Smooth muscle cell (in vitro differentiated cells): ENCODE data around the gene CACNA1B. TPM values are rescaled to one million over a fixed set of nuclear protein-coding genes. Genes with fewer than 3 reads are reported as not detected.

Experiments used
- DNase-seq: peaks from one replicate; lab custom pipeline; 2025; ENCODE audit not compliant: unreplicated experiment; lab: John Stamatoyannopoulos, UW
- H2AFZ ChIP-seq: fragments of 200-600 bp; sonication (generic); 2 replicates; pipeline ENCODE4 v1.6.0; 2016; ENCODE audit warnings: antibody characterized with exemption, low read depth, mild to moderate bottlenecking
- H3F3A ChIP-seq: fragments of 200-600 bp; sonication (generic); 2 replicates; pipeline ENCODE4 v1.6.0; 2017; ENCODE audit warnings: antibody characterized with exemption, low read depth
- H3K27ac ChIP-seq: fragments of 200-600 bp; sonication (generic); 2 replicates; pipeline ENCODE4 v1.5.1; 2016; ENCODE audit warnings: low read depth, mild to moderate bottlenecking
- H3K27me3 ChIP-seq: fragments of 200-600 bp; sonication (generic); 2 replicates; pipeline ENCODE4 v1.6.1; 2016; ENCODE audit warnings: low read depth, mild to moderate bottlenecking
- H3K36me3 ChIP-seq: fragments of 200-600 bp; sonication (generic); 2 replicates; pipeline ENCODE4 v1.5.1; 2016; ENCODE audit warnings: low read depth
- H3K4me1 ChIP-seq: fragments of 200-600 bp; sonication (generic); 2 replicates; pipeline ENCODE4 v1.5.1; 2016; ENCODE audit warnings: low read depth
- H3K4me2 ChIP-seq: fragments of 200-600 bp; sonication (generic); 2 replicates; pipeline ENCODE4 v1.6.0; 2016; ENCODE audit warnings: mild to moderate bottlenecking
- H3K4me3 ChIP-seq: fragments of 200-600 bp; sonication (generic); 2 replicates; pipeline ENCODE4 v1.5.1; 2016; ENCODE audit warnings: mild to moderate bottlenecking
- H3K79me2 ChIP-seq: fragments of 200-600 bp; sonication (generic); 2 replicates; pipeline ENCODE4 v1.6.0; 2016; ENCODE audit warnings: low read depth, mild to moderate bottlenecking
- H3K9ac ChIP-seq: fragments of 200-600 bp; sonication (generic); 2 replicates; pipeline ENCODE4 v1.6.0; 2016; ENCODE audit warnings: low read depth
- H3K9me3 ChIP-seq: fragments of 200-600 bp; sonication (generic); replicated peaks from 2 replicates; pipeline ENCODE4 v1.5.1; 2016; ENCODE audit warnings: low read depth
- H4K20me1 ChIP-seq: fragments of 200-600 bp; sonication (generic); 2 replicates; pipeline ENCODE4 v1.6.0; 2016; ENCODE audit warnings: low read depth
- WGBS: methylation state at CpG from one replicate; pipeline ENCODE4 v1.1.7; 2016; ENCODE audit warnings: low lambda C conversion rate; 5-methylcytosine and 5-hydroxymethylcytosine counted together
- polyA plus RNA-seq: library from polyadenylated mRNA; unstranded; fragments of >200 nt; fragmentation: Nextera tagmentation; extraction: Ambion mirVana; gene quantifications from 2 replicates; pipeline ENCODE4 v1.2.1, GENCODE V29; 2016
- total RNA-seq: library from RNA; depleted of rRNA; stranded (reverse); fragments of >200 nt; gene quantifications from 2 replicates; pipeline ENCODE4 v1.2.3, GENCODE V29; 2014
- TF ChIP-seq, protein P1 (sequence below): fragments of 200-600 bp; sonication (generic); IDR thresholded peaks from 2 replicates; pipeline ENCODE4 v1.5.1; 2017; ENCODE audit warnings: borderline replicate concordance, mild to moderate bottlenecking, antibody characterized with exemption; ENCODE audit not compliant: insufficient read depth, poor library complexity, severe bottlenecking

CACNA1B gene
- total and polyA plus RNA-seq, 2 experiments from 2014 or later: 0.09 to 0.23 TPM

DNA sequence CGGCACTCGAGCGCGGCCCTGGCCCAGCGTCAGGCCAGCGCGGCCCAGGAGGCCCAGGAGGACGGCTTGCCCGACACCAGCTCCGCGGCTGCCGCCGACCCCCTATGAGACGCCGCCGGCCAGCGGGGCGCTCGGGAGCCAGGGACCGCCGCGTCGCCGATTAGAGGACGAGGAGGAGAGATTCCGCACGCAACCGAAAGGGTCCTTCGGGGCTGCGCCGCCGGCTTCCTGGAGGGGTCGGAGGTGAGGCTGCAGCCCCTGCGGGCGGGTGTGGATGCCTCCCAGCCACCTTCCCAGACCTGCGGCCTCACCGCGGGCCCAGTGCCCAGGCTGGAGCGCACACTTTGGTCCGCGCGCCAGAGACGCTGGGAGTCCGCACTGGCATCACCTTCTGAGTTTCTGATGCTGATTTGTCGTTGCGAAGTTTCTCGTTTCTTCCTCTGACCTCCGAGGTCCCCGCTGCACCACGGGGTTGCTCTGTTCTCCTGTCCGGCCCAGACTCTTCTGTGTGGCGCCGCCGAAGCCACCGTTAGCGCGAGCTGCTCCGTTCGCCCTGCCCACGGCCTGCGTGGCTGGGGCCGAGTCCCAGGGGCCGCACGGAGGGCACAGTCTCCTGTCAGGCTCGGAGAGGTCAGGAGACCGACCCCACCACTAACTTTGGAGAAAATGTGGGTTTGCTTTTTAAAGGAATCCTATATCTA, 42.6 kb upstream of the CACNA1B start:
- no peaks in the 10 kb centered on the region for H3K9me3 ChIP-seq
- H3K27me3 ChIP-seq: no peaks in the 10 kb centered on the region
- peaks cover 42% of the 10 kb centered on the region for H4K20me1 ChIP-seq
- no peaks in the 10 kb centered on the region for H3F3A ChIP-seq
- H3K4me1 ChIP-seq: no peaks in the 10 kb centered on the region
- no peak overlapping the region for H3K27ac ChIP-seq
- H2AFZ ChIP-seq: no peak overlapping the region
- H3K36me3 ChIP-seq: peaks cover 10% of the 10 kb centered on the region
- no peak overlapping the region for H3K4me3 ChIP-seq
- H3K4me2 ChIP-seq: no peak overlapping the region
- no peak for DNase-seq
- H3K9ac ChIP-seq: no peak overlapping the region
- 98% methylated on average over 66 of the region's 66 CpGs for WGBS
- no peaks in the 10 kb centered on the region for H3K79me2 ChIP-seq
- TF ChIP-seq, protein P1, sequence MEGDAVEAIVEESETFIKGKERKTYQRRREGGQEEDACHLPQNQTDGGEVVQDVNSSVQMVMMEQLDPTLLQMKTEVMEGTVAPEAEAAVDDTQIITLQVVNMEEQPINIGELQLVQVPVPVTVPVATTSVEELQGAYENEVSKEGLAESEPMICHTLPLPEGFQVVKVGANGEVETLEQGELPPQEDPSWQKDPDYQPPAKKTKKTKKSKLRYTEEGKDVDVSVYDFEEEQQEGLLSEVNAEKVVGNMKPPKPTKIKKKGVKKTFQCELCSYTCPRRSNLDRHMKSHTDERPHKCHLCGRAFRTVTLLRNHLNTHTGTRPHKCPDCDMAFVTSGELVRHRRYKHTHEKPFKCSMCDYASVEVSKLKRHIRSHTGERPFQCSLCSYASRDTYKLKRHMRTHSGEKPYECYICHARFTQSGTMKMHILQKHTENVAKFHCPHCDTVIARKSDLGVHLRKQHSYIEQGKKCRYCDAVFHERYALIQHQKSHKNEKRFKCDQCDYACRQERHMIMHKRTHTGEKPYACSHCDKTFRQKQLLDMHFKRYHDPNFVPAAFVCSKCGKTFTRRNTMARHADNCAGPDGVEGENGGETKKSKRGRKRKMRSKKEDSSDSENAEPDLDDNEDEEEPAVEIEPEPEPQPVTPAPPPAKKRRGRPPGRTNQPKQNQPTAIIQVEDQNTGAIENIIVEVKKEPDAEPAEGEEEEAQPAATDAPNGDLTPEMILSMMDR: no peak

DNA sequence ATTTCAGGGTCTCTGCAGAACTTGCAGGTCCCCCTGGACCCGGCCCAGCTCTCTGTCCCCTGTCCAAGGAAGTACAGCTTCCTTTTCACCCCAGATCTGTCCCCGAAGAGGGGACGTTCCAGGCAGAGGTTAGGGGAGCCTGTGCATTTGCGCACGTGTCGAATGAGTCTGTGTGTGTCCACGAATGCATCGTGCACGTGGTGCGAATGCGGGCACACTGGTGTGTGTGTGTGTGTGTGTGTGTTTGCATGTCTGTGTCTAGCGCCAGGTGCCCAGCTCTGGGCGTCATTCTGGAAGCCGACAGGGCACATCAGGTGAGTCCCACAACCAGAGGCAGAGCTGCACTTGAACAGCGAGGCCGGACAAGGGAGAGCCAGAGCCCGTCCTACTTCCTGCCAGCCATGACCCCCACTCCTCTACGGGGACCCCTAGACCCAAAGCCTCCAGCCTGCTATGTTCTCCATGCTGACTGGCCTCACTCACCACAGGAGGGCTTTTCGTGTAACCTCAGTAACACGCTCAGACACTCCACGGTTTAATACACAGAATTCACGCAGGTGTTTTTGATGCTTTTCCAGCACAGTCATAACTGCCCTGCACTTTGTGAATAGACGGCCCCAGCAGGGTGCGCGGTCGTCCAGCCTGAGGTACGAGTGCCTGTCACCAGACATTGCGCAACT, 41.3 kb upstream of the CACNA1B start:
- H3K4me3 ChIP-seq: no peak overlapping the region

DNA sequence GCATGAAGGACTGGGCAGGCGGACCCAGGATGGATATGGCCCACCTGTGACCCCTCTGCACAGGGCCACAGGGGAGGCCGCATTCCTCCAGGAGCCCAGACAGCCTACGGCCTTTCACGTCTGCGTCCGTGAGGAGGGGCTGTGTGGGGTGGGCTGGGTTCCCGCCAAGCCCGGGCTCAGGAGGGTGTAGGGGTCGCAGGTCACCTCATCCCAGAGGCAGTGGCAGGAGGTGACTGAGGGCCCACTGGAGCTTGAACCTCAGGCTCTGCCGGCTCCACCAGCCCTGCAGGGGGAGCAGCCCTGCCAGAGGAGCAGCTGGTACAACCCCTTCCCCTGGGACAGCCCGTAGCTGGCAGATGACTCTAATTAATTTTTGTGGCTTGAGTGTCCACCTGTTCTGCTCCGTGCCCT, 40.7 kb upstream of the CACNA1B start:
- Histone ChIP-seq H4K20me1 (peaks cover 24% of the 10 kb centered on the region), H3K4me2 (no peak overlapping the region), H3K9ac (no peak overlapping the region), H3F3A (no peaks in the 10 kb centered on the region), H2AFZ (no peak overlapping the region), H3K79me2 (no peaks in the 10 kb centered on the region), H3K27ac (no peak overlapping the region), H3K4me3 (no peak overlapping the region), H3K27me3 (no peaks in the 10 kb centered on the region), H3K36me3 (peaks cover 10% of the 10 kb centered on the region), H3K9me3 (no peaks in the 10 kb centered on the region), H3K4me1 (no peaks in the 10 kb centered on the region)
- DNase-seq: no peak
- WGBS: 88% methylated on average over 12 of the region's 12 CpGs
- TF ChIP-seq, protein P1: no peak

More for the DNA sequence above, 41.3 kb upstream of the CACNA1B start:
- Histone ChIP-seq H3K27ac (no peak overlapping the region), H3K4me1 (no peaks in the 10 kb centered on the region), H3K27me3 (no peaks in the 10 kb centered on the region), H3F3A (no peaks in the 10 kb centered on the region), H3K79me2 (no peaks in the 10 kb centered on the region), H3K9ac (no peak overlapping the region), H4K20me1 (peaks cover 29% of the 10 kb centered on the region), H3K9me3 (no peaks in the 10 kb centered on the region), H3K36me3 (peaks cover 10% of the 10 kb centered on the region), H2AFZ (no peak overlapping the region), H3K4me2 (no peak overlapping the region)
- TF ChIP-seq, protein P1: no peak
- DNase-seq: no peak
- WGBS: 97% methylated on average over 28 of the region's 28 CpGs
